Progenitor cell of endocrine pancreas (in vitro differentiated cells): Measurements from ENCODE around the gene STOML1. TPM values are rescaled to one million over a fixed set of nuclear protein-coding genes. Genes with fewer than 3 reads are reported as not detected.
"Not testable (repeated sequence)": the region's sequence is repeated elsewhere in the genome, so short reads cannot be mapped to it uniquely, and the experiment has no call there.

ENCODE experiments used
- DNase-seq: peaks from one replicate; pipeline ENCODE4 v3.0.0; 2021; ENCODE audit warnings: low spot score; ENCODE audit not compliant: unreplicated experiment
- H3K27ac Mint-ChIP-seq: 2 replicates; pipeline ENCODE4 v1.8.0; 2021; ENCODE audit warnings: mild to moderate bottlenecking, moderate library complexity, mixed read lengths
- H3K27me3 Mint-ChIP-seq: 2 replicates; pipeline ENCODE4 v1.8.0; 2021; ENCODE audit warnings: mixed read lengths
- H3K36me3 Mint-ChIP-seq: 2 replicates; pipeline ENCODE4 v1.8.0; 2022; ENCODE audit warnings: mixed read lengths; ENCODE audit not compliant: insufficient read depth
- H3K4me1 Mint-ChIP-seq: 2 replicates; pipeline ENCODE4 v1.8.0; 2021; ENCODE audit warnings: low read depth, mixed read lengths
- H3K4me3 Mint-ChIP-seq: 2 replicates; pipeline ENCODE4 v1.8.0; 2021; ENCODE audit warnings: low read depth, mild to moderate bottlenecking, moderate library complexity, mixed read lengths
- H3K9me3 Mint-ChIP-seq: 2 replicates; pipeline ENCODE4 v1.8.0; 2021; ENCODE audit warnings: low read depth, mixed read lengths
- total RNA-seq: library from RNA; stranded (reverse); gene quantifications from 2 replicates; pipeline ENCODE4 v1.2.1, GENCODE V29; 2021
- TF ChIP-seq, protein P1 (sequence below): fragments of 200-600 bp; sonication (generic); IDR thresholded peaks from one replicate; pipeline ENCODE4 v1.5.0; 2021; ENCODE audit warnings: antibody characterized with exemption, mild to moderate bottlenecking; ENCODE audit not compliant: unreplicated experiment

The STOML1 gene
- total RNA-seq, 1 donor from 2014 or later, result 8.0 TPM

DNA sequence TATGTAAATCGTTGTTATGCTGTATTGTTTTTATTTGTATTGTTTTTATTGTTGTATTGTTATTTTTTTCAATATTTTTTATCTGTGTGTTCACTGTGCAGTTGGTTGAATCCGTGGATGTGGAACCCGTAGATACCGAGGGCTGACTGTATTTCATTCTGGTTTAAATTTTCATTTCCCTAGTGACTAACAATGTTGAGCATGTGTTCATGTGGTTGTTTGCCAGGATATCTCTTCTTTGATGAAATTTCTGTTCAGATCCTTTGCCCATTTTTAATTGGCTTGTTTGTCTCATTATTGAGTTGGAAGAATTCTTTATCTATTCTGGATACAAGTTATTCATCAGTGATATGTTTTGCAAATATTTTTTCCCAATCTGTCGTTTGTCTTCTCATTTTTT, 29.7 kb downstream of the STOML1 start:
- Mint-ChIP-seq H3K9me3 (no peaks in the 10 kb centered on the region), H3K36me3 (no peaks in the 10 kb centered on the region), H3K4me3 (no peak overlapping the region), H3K27me3 (peaks cover 9% of the 10 kb centered on the region), H3K4me1 (peaks cover 3% of the 10 kb centered on the region), H3K27ac (no peak overlapping the region)
- TF ChIP-seq, protein P1, sequence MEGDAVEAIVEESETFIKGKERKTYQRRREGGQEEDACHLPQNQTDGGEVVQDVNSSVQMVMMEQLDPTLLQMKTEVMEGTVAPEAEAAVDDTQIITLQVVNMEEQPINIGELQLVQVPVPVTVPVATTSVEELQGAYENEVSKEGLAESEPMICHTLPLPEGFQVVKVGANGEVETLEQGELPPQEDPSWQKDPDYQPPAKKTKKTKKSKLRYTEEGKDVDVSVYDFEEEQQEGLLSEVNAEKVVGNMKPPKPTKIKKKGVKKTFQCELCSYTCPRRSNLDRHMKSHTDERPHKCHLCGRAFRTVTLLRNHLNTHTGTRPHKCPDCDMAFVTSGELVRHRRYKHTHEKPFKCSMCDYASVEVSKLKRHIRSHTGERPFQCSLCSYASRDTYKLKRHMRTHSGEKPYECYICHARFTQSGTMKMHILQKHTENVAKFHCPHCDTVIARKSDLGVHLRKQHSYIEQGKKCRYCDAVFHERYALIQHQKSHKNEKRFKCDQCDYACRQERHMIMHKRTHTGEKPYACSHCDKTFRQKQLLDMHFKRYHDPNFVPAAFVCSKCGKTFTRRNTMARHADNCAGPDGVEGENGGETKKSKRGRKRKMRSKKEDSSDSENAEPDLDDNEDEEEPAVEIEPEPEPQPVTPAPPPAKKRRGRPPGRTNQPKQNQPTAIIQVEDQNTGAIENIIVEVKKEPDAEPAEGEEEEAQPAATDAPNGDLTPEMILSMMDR, result no peak
- no peak for DNase-seq

DNA sequence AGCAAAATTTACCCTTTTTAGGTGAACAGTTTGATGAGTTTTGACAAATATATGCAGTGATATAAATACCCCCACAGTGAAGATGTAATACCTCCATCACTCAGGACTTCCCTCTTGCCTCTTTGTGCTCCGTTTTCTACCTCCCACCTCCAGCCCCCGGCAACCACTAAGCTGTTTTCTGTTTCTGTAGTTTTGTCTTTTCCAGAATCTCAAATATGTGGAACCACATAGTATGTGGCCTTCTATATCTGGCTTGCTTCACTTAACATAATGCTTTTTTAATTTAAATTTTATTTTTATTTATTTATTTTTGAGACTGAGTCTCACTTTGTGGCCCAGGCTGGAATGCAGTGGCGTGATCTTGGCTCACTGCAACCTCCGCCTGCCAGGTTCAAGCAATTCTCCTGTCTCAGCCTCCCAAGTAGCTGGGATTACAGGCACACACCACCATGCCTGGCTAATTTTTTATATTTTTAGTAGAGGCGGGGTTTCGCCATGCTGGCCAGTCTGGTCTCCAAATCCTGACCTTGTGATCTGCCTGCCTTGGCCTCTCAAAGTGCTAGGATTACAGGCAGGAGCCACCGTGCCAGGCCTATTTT, 31.5 kb downstream of the STOML1 start:
- H3K27me3 Mint-ChIP-seq, result peaks cover 11% of the 10 kb centered on the region
- H3K4me3 Mint-ChIP-seq, H3K4me1 Mint-ChIP-seq, H3K9me3 Mint-ChIP-seq, H3K27ac Mint-ChIP-seq, H3K36me3 Mint-ChIP-seq, DNase-seq: not testable (repeated sequence)

DNA sequence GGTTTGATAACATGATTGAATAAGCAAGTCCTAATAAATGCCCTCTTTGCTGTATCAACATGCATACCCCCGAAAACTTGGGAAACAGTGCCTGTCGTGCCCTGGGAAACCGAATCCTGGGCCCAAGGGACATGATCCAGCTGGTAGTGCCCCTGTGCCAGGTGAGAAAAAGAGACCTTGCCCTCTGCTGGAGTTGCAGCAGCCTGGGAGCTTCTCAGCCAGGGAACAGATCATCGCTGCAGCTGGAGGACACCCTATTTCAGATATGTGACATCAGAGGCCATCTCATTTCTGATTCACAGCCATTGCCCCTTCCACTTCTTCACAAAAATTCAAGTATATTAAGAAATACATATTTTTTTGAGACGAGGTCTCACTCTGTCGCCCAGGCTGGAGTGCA, 32.3 kb downstream of the STOML1 start:
- Mint-ChIP-seq H3K4me1 (peaks cover under 1% of the 10 kb centered on the region), H3K36me3 (no peaks in the 10 kb centered on the region), H3K4me3 (no peak overlapping the region), H3K27ac (no peak overlapping the region), H3K9me3 (no peaks in the 10 kb centered on the region), H3K27me3 (peaks cover 10% of the 10 kb centered on the region)
- DNase-seq, result no peak
- TF ChIP-seq, protein P1, result no peak

DNA sequence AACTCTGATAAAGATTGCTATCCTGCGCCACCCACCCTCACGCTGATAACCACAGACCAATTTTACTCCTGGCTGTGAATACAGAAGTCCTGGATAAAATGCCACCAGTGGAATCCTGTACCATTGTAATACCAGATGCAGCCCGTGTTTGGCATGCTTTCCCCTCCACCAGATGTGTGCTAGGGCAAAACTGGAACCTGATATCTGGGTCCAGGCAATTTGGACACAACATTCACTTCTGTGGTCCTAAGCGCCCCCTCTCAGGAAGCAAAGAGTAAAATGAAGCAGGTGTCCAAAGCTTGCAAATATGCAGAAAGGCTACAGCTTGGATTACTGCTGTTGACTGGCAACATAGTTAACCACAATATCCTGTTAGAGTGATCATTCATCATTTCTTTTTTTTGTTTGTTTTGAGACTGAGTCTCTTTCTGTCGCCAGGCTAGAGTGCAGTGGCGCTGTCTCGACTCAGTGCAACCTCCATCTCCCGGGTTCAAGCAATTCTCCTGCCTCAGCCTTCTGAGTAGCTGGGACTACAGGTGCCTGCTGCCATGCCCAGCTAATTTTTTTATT, 33.0 kb downstream of the STOML1 start:
- TF ChIP-seq, protein P1, result no peak
- Mint-ChIP-seq H3K36me3 (no peaks in the 10 kb centered on the region), H3K4me1 (no peaks in the 10 kb centered on the region), H3K9me3 (no peaks in the 10 kb centered on the region), H3K27me3 (peaks cover 8% of the 10 kb centered on the region), H3K27ac (no peak overlapping the region), H3K4me3 (no peak overlapping the region)
- no peak for DNase-seq

DNA sequence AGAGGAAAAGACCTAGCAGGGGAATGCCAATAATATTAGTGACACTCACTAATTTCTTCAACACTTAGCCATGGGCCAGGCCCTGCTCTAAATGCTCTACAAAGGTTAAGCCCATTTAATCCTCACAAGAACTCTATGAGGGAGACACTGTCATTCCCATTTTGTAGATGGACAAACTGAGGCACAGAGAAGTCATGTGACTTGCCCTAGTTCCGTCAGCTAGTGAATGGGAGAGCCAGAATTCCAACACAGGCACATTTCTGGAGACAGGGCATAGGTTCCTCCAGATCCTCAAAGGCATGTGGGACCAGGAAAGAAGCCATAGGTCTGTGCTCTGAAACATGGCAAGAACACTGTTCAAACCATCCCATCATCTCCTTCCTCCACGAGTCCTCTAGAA, 34.3 kb downstream of the STOML1 start:
- Mint-ChIP-seq H3K9me3 (no peaks in the 10 kb centered on the region), H3K27ac (no peak overlapping the region), H3K27me3 (peaks cover 8% of the 10 kb centered on the region), H3K4me1 (no peaks in the 10 kb centered on the region), H3K36me3 (no peaks in the 10 kb centered on the region), H3K4me3 (no peak overlapping the region)
- no peak for DNase-seq
- TF ChIP-seq, protein P1, result no peak

DNA sequence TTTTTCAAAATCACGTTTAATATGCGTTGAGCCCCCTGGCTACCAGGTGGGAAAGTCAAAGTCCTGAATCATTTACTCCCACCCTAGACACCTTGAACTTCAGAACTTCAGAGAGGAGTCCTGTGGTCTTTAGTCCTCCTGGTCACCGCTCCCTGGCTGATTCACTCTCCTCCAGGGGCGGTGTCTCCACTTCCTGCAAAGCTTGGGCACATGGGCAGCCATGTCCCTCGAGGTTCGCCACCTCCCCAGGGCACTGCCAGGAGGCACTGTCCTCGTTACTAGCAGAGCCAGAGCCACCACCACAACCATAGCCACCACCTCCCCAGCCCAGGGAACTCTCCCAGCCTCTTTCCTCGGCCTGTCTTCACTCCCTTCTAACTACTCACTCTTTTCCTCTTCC, 34.8 kb downstream of the STOML1 start:
- Mint-ChIP-seq H3K4me1 (no peaks in the 10 kb centered on the region), H3K4me3 (no peak overlapping the region), H3K36me3 (no peaks in the 10 kb centered on the region), H3K27ac (no peak overlapping the region), H3K27me3 (peaks cover 8% of the 10 kb centered on the region), H3K9me3 (no peaks in the 10 kb centered on the region)
- TF ChIP-seq, protein P1, result no peak
- DNase-seq, result no peak
